GM21825 (cell line): ENCODE data around the gene GEN1.
A peak's percentile ranks its signal among the peaks of the same experiment; 100 is the strongest.

Experiments
- ATAC-seq: cut with Tn5 transposase; IDR thresholded peaks from one replicate; pipeline ENCODE4 v1.9.1; 2021; ENCODE audit warnings: mild to moderate bottlenecking, moderate library complexity; ENCODE audit not compliant: unreplicated experiment

Gene GEN1

GRCh38 chr2:17793803-17794354 is 39.9 kb downstream of the GEN1 start:
- ATAC-seq, result no peak

GRCh38 chr2:17795309-17795708 is 41.4 kb downstream of the GEN1 start:
- no peak for ATAC-seq

- no peak for ATAC-seq
These were observed 44.4 kb downstream of the GEN1 start for GRCh38 chr2:17798338-17798737.

GRCh38 chr2:17799301-17800120 is 45.6 kb downstream of the GEN1 start:
- no peak for ATAC-seq

- ATAC-seq, result no peak
These were observed 46.3 kb downstream of the GEN1 start for GRCh38 chr2:17800219-17800618.

- no peak for ATAC-seq
These were observed 46.9 kb downstream of the GEN1 start for GRCh38 chr2:17800693-17801458.

GRCh38 chr2:17803497-17803896 is 49.6 kb downstream of the GEN1 start:
- no peak for ATAC-seq

GRCh38 chr2:17804358-17804757 is 50.4 kb downstream of the GEN1 start:
- peak; percentile 62 for ATAC-seq

GRCh38 chr2:17805166-17805565 is 51.2 kb downstream of the GEN1 start:
- peak; percentile 40 for ATAC-seq

- no peak for ATAC-seq
These were observed 51.9 kb downstream of the GEN1 start for GRCh38 chr2:17805717-17806363.

- peak; percentile 29 for ATAC-seq
These were observed 59.2 kb downstream of the GEN1 start for GRCh38 chr2:17813010-17813741.

- ATAC-seq, result peak; percentile 90
These were observed 60.0 kb downstream of the GEN1 start for GRCh38 chr2:17813742-17814473.

GRCh38 chr2:17814601-17815000 is 60.7 kb downstream of the GEN1 start:
- no peak for ATAC-seq

- ATAC-seq, result peak; percentile 31
These were observed 61.7 kb downstream of the GEN1 start for GRCh38 chr2:17815468-17816184.

GRCh38 chr2:17816396-17817245 is 62.7 kb downstream of the GEN1 start, which contains the start of gene MSGN1:
Gene MSGN1, plus strand, starts transcription at chr2:17816460. Its CDS starts 59 bp downstream, at chr2:17816519.
- ATAC-seq, result no peak

- ATAC-seq, result no peak
These were observed 64.4 kb downstream of the GEN1 start for GRCh38 chr2:17818235-17818815.

- no peak for ATAC-seq
These were observed 67.1 kb downstream of the GEN1 start for GRCh38 chr2:17821080-17821479.
